Psoas muscle (tissue), 8 donors: ENCODE results near the gene FCAMR. TPM values are rescaled to one million over a fixed set of nuclear protein-coding genes. Genes with fewer than 3 reads are reported as not detected.

ENCODE experiments used
- ATAC-seq, 4 donors: fragments of 200-7000 bp; cut with Tn5 transposase; one replicate each; pipeline ENCODE4 v1.9.1; 2020; ENCODE audit warnings: moderate library complexity in 3 of 4, mild to moderate bottlenecking in 2 of 4
- DNase-seq, 2 donors: peaks; one replicate each; pipeline ENCODE4 v3.0.0-alpha.2; 2020
- H3K27ac ChIP-seq: fragments of 200-600 bp; one replicate; pipeline ENCODE4 v1.8.0; 2022
- H3K27me3 ChIP-seq, 3 donors: fragments of 200-600 bp in 1 of 3; one replicate each; pipeline versions ENCODE4 v1.6.1 to v1.8.0; 2013 to 2022; ENCODE audit warnings: low read length in 2 of 3, mild to moderate bottlenecking in 2 of 3, moderate library complexity in 1 of 3; ENCODE audit not compliant: insufficient read depth in 3 of 3
- H3K36me3 ChIP-seq, 2 donors: fragments of 200-600 bp in 1 of 2; one replicate each; pipeline versions ENCODE4 v1.6.1 to v1.8.0; 2013 to 2022; ENCODE audit warnings: low read depth in 1 of 2, mild to moderate bottlenecking in 1 of 2, moderate library complexity in 1 of 2; ENCODE audit not compliant: insufficient read depth in 1 of 2
- H3K4me1 ChIP-seq: fragments of 200-600 bp; one replicate; pipeline ENCODE4 v1.8.0; 2022
- H3K4me3 ChIP-seq: fragments of 200-600 bp; one replicate; pipeline ENCODE4 v1.8.0; 2022; ENCODE audit warnings: mild to moderate bottlenecking
- H3K9me3 ChIP-seq: fragments of 200-600 bp; one replicate; pipeline ENCODE4 v1.8.0; 2022
- CTCF ChIP-seq: fragments of 200-600 bp; IDR thresholded peaks from one replicate; pipeline ENCODE4 v1.8.0; 2022; ENCODE audit warnings: antibody characterized with exemption
- WGBS, 3 donors: extraction: QIAGEN DNeasy Blood & Tissue Kit; methylation state at CpG; one replicate each; pipeline versions ENCODE4 v1.1.6 to v1.1.7; 2013; 5-methylcytosine and 5-hydroxymethylcytosine counted together
- intact Hi-C, 2 donors: fragments of 100-400 bp; cut with DNase I; formaldehyde crosslinking; loops; one replicate each; pipeline versions ENCODE4 v1.11.0 to v1.14.2; 2022
- polyA plus RNA-seq, 3 donors: library from polyadenylated mRNA; stranded (reverse); fragments of 200-250 nt; gene quantifications; one replicate each; pipeline ENCODE4 v1.2.3, GENCODE V29; 2013
- total RNA-seq, 4 donors: library from RNA; stranded (reverse); fragmentation: NEBNext Ultra II Directional in 2 of 4; extraction: Animal tissue kit (Norgen Biotek cat#: 25700) in 2 of 4; gene quantifications; one replicate each; pipeline versions ENCODE4 v1.2.1 to v1.2.4, GENCODE V29; 2021 to 2023
- donor health status: healthy with polysubstance abuse.
- donor health status: DM: no; HTN: no; CAD: no; lungs with moderate emphysema.
- donor health status: Bipolar disorder and iron deficiency.
- donor health status: healthy.
- donor health status: DM: yes; HTN: yes; CAD: no.
- donor health status: DM: no; HTN: no; CAD: no.
- donor health status: DM: no; HTN: no; CAD: no.
- donor health status: DM: yes; HTN: yes; CAD: no.

Gene FCAMR
- total and polyA plus RNA-seq, 7 donors = not detected

GRCh38 chr1:207010726-207011125 lies 40.5 kb upstream of the FCAMR start:
- no peak for ATAC-seq
- TF ChIP-seq CTCF = no peak
- H3K27ac ChIP-seq = no peak overlapping the region
- 96 to 97% (median 97%) methylated on average over 2 of the region's 2 CpGs for WGBS, 3 donors
- no peaks in the 10 kb centered on the region for H3K36me3 ChIP-seq
- DNase-seq = no peak
- intact Hi-C loops = no loop called here
- H3K4me3 ChIP-seq = no peak overlapping the region
- H3K9me3 ChIP-seq = no peaks in the 10 kb centered on the region
- no peaks in the 10 kb centered on the region for H3K4me1 ChIP-seq
- peaks cover 0 to 5% (median 0%) of the 10 kb centered on the region in 3 donors for H3K27me3 ChIP-seq

- no peak for ATAC-seq
- intact Hi-C loops = no loop called here
Observed at GRCh38 chr1:207009945-207010344, 39.7 kb upstream of the FCAMR start.

DNA sequence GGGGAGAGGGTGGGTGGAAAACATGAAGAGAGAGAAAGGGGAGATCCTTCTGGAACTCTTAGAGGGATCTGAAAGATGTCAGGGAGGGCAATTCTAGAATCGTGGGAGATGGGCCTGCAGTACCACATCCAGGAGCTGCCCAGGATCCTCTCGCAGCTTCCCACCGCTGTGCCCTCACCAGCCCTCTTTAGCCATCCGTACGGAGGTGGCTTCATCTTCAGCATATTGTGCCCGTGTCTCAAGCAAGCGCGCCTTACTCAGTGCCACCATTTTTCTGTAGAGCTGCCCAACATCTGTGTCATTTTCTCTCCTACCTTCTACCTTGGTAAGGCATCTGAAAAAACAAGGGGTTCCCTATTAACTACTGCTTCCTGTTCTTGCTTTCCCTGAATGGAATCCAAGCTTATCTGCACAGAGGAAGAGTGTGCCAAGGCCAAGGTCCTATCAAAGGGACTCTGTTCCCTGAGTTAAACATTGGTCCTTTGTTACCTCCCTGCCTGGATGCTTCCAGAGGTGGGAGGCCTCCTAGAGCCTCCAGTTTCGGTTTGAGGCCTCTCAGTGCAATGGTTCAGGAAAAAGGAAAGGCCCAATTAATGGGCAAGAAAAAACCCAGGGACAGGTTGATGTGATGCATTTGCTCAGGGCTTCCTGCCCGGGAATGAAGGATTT lies 39.1 kb upstream of the FCAMR start:
- ATAC-seq (no peak), DNase-seq (no peak)
- intact Hi-C loops = no loop called here
- Histone ChIP-seq H3K27me3 (peaks cover 0 to 5% (median 0%) of the 10 kb centered on the region in 3 donors), H3K36me3 (no peaks in the 10 kb centered on the region), H3K9me3 (no peaks in the 10 kb centered on the region), H3K27ac (no peak overlapping the region), H3K4me1 (no peaks in the 10 kb centered on the region), H3K4me3 (no peak overlapping the region)
- WGBS, 3 donors = 93 to 96% (median 94%) methylated on average over 10 of the region's 10 CpGs
- TF ChIP-seq CTCF = no peak

More at GRCh38 chr1:207009945-207010344, 39.7 kb upstream of the FCAMR start:
- Histone ChIP-seq H3K4me3 (no peak overlapping the region), H3K27ac (no peak overlapping the region), H3K36me3 (no peaks in the 10 kb centered on the region), H3K27me3 (peaks cover 0 to 5% (median 0%) of the 10 kb centered on the region in 3 donors), H3K4me1 (no peaks in the 10 kb centered on the region), H3K9me3 (no peaks in the 10 kb centered on the region)
- no peak for DNase-seq
- no peak for TF ChIP-seq CTCF
- WGBS, 3 donors = 85 to 92% (median 90%) methylated on average over 7 of the region's 7 CpGs

- intact Hi-C loops = no loop called here
- Histone ChIP-seq H3K27me3 (no peaks in the 10 kb centered on the region), H3K4me1 (no peaks in the 10 kb centered on the region), H3K9me3 (no peaks in the 10 kb centered on the region), H3K4me3 (no peak overlapping the region), H3K27ac (no peak overlapping the region), H3K36me3 (no peaks in the 10 kb centered on the region)
- ATAC-seq (no peak), DNase-seq (no peak)
- 48 to 69% (median 61%) methylated on average over 5 of the region's 5 CpGs for WGBS, 3 donors
- no peak for TF ChIP-seq CTCF
Observed at GRCh38 chr1:207007352-207008033, 37.2 kb upstream of the FCAMR start.
